ENCODE results near the gene ASXL2.
A peak's percentile ranks its signal among the peaks of the same experiment; 100 is the strongest.

Gene ASXL2

GRCh38 chr2:25701801-25702200 is 176.5 kb downstream of the ASXL2 start:
- Histone ChIP-seq H3K9me3 (ENCODE audit: insufficient read depth, low read depth, low read length) (no peaks in the 10 kb centered on the region), H3K9me2 (replicated peaks; ENCODE audit: low read depth, low read length) (no peaks in the 10 kb centered on the region), H3K27me3 (ENCODE audit: insufficient read depth, low read length, poor library complexity, severe bottlenecking) (no peaks in the 10 kb centered on the region), H3K4me2 (ENCODE audit: low read depth, low read length, poor library complexity, severe bottlenecking) (no peak overlapping the region), H3K79me2 (ENCODE audit: insufficient read depth, low read length) (no peaks in the 10 kb centered on the region), H3K9ac (ENCODE audit: low read depth, low read length, poor library complexity, severe bottlenecking) (no peak overlapping the region), H3K36me3 (ENCODE audit: insufficient read depth, low read length) (no peaks in the 10 kb centered on the region), H3F3A (ENCODE audit: low read depth) (no peaks in the 10 kb centered on the region), H4K20me1 (ENCODE audit: insufficient read depth, low read length, poor library complexity, severe bottlenecking) (no peaks in the 10 kb centered on the region), H3K4me3 (ENCODE audit: low read length, poor library complexity, severe bottlenecking) (no peak overlapping the region), H2AFZ (ENCODE audit: low read length) (no peak overlapping the region; the same call in 1 of the 2 replicates), H3K4me1 (ENCODE audit: insufficient read depth, low read length, poor library complexity, severe bottlenecking) (no peaks in the 10 kb centered on the region)
- TF ChIP-seq CTCF (conservative IDR thresholded peaks at IDR 0.05; ENCODE audit: low read length) (no peak), EZH2phosphoT487 (IDR thresholded peaks at IDR 0.05; ENCODE audit: borderline replicate concordance) (no peak)

- H3K36me3 ChIP-seq (ENCODE audit: insufficient read depth, low read length), result no peaks in the 10 kb centered on the region
- TF ChIP-seq EZH2phosphoT487 (IDR thresholded peaks at IDR 0.05; ENCODE audit: borderline replicate concordance) (no peak), CTCF (conservative IDR thresholded peaks at IDR 0.05; ENCODE audit: low read length) (peak; percentile 85)
Measured at GRCh38 chr2:25700221-25700660, 178.0 kb downstream of the ASXL2 start.

DNA sequence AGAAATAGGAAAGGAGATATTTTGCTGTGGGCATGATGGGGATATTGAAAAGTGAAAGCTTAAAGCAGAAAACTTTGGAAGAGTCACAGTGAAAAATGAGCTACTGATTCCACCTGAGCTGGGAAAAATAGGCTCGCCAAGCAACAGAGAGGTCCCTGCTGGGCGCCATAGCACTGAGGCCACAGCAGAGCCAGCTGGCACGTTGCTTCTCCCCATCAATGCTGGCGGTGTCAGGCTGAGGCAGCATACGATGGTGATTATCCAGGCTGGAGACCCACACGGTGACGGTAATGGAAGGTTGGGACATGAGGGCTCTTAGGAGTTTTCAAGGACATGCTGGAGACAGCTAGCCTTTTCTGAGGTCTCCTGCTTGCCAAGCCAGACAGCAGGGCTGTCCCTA is 179.1 kb downstream of the ASXL2 start:
- Histone ChIP-seq H3K36me3 (ENCODE audit: insufficient read depth, low read length) (no peaks in the 10 kb centered on the region), H3K4me3 (ENCODE audit: low read length, poor library complexity, severe bottlenecking) (no peak overlapping the region), H3K4me2 (ENCODE audit: low read depth, low read length, poor library complexity, severe bottlenecking) (no peak overlapping the region), H3K4me1 (ENCODE audit: insufficient read depth, low read length, poor library complexity, severe bottlenecking) (no peaks in the 10 kb centered on the region), H3K9ac (ENCODE audit: low read depth, low read length, poor library complexity, severe bottlenecking) (no peak overlapping the region), H3K9me3 (ENCODE audit: insufficient read depth, low read depth, low read length) (no peaks in the 10 kb centered on the region), H3F3A (ENCODE audit: low read depth) (no peaks in the 10 kb centered on the region), H3K79me2 (ENCODE audit: insufficient read depth, low read length) (no peaks in the 10 kb centered on the region), H3K9me2 (replicated peaks; ENCODE audit: low read depth, low read length) (no peaks in the 10 kb centered on the region), H3K27me3 (ENCODE audit: insufficient read depth, low read length, poor library complexity, severe bottlenecking) (no peaks in the 10 kb centered on the region), H4K20me1 (ENCODE audit: insufficient read depth, low read length, poor library complexity, severe bottlenecking) (no peaks in the 10 kb centered on the region), H2AFZ (ENCODE audit: low read length) (0 out of 2 replicates have a peak overlapping the region, but pooled peaks have one; percentile 21)
- no peak for TF ChIP-seq EZH2phosphoT487 (IDR thresholded peaks at IDR 0.05; ENCODE audit: borderline replicate concordance)
- TF ChIP-seq CTCF (conservative IDR thresholded peaks at IDR 0.05; ENCODE audit: low read length), result no peak

More at GRCh38 chr2:25700221-25700660, 178.0 kb downstream of the ASXL2 start:
- Histone ChIP-seq H3F3A (ENCODE audit: low read depth) (no peaks in the 10 kb centered on the region), H4K20me1 (ENCODE audit: insufficient read depth, low read length, poor library complexity, severe bottlenecking) (no peaks in the 10 kb centered on the region), H3K79me2 (ENCODE audit: insufficient read depth, low read length) (no peaks in the 10 kb centered on the region), H3K9ac (ENCODE audit: low read depth, low read length, poor library complexity, severe bottlenecking) (no peak overlapping the region), H3K27me3 (ENCODE audit: insufficient read depth, low read length, poor library complexity, severe bottlenecking) (no peaks in the 10 kb centered on the region), H3K9me2 (replicated peaks; ENCODE audit: low read depth, low read length) (no peaks in the 10 kb centered on the region), H3K4me3 (ENCODE audit: low read length, poor library complexity, severe bottlenecking) (no peak overlapping the region), H3K4me1 (ENCODE audit: insufficient read depth, low read length, poor library complexity, severe bottlenecking) (no peaks in the 10 kb centered on the region), H2AFZ (ENCODE audit: low read length) (no peak overlapping the region), H3K4me2 (ENCODE audit: low read depth, low read length, poor library complexity, severe bottlenecking) (no peak overlapping the region), H3K9me3 (ENCODE audit: insufficient read depth, low read depth, low read length) (no peaks in the 10 kb centered on the region)
